K562 (cell line): Measurements from ENCODE around the gene ZNF490. TPM values are rescaled to one million over a fixed set of nuclear protein-coding genes. Genes with fewer than 3 reads are reported as not detected.

Experiments used
- CREM ChIP-seq: IDR thresholded peaks from 2 replicates; pipeline ENCODE4 v1.6.1; 2014; ENCODE audit warnings: antibody characterized with exemption, low read depth
- LEF1 ChIP-seq: fragments of 450-650 bp; IDR thresholded peaks from 2 replicates; pipeline ENCODE4 v1.6.1; 2016; ENCODE audit warnings: mild to moderate bottlenecking
- OTX1 ChIP-seq: fragments of 450-650 bp; formaldehyde crosslinking; IDR thresholded peaks from 2 replicates; pipeline ENCODE4 v1.4.0; 2022; ENCODE audit warnings: mild to moderate bottlenecking
- YY1 ChIP-seq, 3 experiments: IDR thresholded peaks; 2 replicates each; pipeline ENCODE4 v1.6.1; 2011; ENCODE audit warnings: low read length in 2 of 3, mild to moderate bottlenecking in 2 of 3, moderate library complexity in 2 of 3, borderline replicate concordance in 1 of 3, control low read depth in 1 of 3, low read depth in 1 of 3; ENCODE audit not compliant: insufficient read depth in 3 of 3, insufficient replicate concordance in 2 of 3, control insufficient read depth in 1 of 3, insufficient read length in 1 of 3; ENCODE audit errors: extremely low read depth in 1 of 3
- ZBTB40 ChIP-seq, 2 experiments: fragments of 450-650 bp in 1 of 2; sonication (generic) in 1 of 2; formaldehyde crosslinking in 1 of 2; IDR thresholded peaks; 2 replicates each; pipeline versions ENCODE4 v1.7.1 to v1.9.0; 2016 to 2022; ENCODE audit warnings: inconsistent platforms in 1 of 2, mild to moderate bottlenecking in 1 of 2, missing genetic modification reagents in 1 of 2
- ZNF449 ChIP-seq: fragments of 250-450 bp; sonication (Bioruptor Pico); IDR thresholded peaks from 2 replicates; pipeline ENCODE4 v1.8.0; 2022; ENCODE audit warnings: moderate library complexity, mild to moderate bottlenecking, inconsistent platforms
- polyA plus RNA-seq, 8 experiments: library from polyadenylated mRNA; depleted of rRNA in 4 of 8; stranded (reverse) in 5 of 8; unstranded in 3 of 8; fragments of >200 nt; fragmentation: Nextera tagmentation in 2 of 8; fragmentation: Illumina TruSeq in 1 of 8; extraction: Ambion mirVana in 2 of 8; extraction: Trizol in 1 of 8; gene quantifications; 2 replicates each; pipeline versions ENCODE4 v1.2.1 to v1.2.3, GENCODE V29; 2011 to 2014; ENCODE audit warnings: inconsistent platforms in 1 of 8, missing spikeins in 1 of 8
- total RNA-seq, 7 experiments: library from RNA; depleted of rRNA in 6 of 7; stranded (reverse); fragments of >200 nt in 6 of 7; fragmentation: Illumina TruSeq in 2 of 7; extraction: Trizol in 2 of 7; gene quantifications; 2 replicates each; pipeline versions ENCODE4 v1.2.1 to v1.2.3, GENCODE V29; 2011 to 2021; ENCODE audit warnings: low replicate concordance in 1 of 7
- TF ChIP-seq, protein P1 (sequence below): sonication (generic); formaldehyde crosslinking; IDR thresholded peaks from 2 replicates; pipeline ENCODE4 v1.8.0; 2023; ENCODE audit warnings: mild to moderate bottlenecking, missing genetic modification reagents
- TF ChIP-seq, protein P2 (sequence below): sonication (generic); formaldehyde crosslinking; IDR thresholded peaks from 2 replicates; pipeline ENCODE4 v1.8.0; 2022; ENCODE audit warnings: missing genetic modification reagents, mild to moderate bottlenecking, borderline replicate concordance

Gene ZNF490
- total and polyA plus RNA-seq, 9 of the 15 experiments (the other 6 are each of a cell fraction or from before 2014, with no cell fraction given) = 0.90 to 8.3 (median 4.4) TPM

DNA sequence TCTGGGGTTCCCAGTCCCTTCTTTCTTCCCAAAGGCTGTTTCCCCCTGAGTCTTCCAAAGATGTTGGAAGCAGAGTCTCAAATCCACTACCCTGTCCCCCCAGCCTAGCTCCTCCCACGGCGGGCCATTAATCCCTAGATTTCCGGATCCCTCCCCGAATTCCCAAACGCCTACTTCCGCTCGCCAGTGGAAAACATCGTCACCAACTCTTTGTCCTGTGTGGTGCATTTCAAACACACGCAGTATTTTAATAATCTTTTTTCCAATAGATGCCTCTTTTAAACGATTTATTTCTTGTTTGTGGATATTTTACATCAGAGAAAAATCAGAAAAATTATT is 717 bp upstream of the ZNF490 start (continued):
- TF ChIP-seq CREM = peak; percentile 7; the same call in 1 of the 2 replicates
- TF ChIP-seq, protein P1, sequence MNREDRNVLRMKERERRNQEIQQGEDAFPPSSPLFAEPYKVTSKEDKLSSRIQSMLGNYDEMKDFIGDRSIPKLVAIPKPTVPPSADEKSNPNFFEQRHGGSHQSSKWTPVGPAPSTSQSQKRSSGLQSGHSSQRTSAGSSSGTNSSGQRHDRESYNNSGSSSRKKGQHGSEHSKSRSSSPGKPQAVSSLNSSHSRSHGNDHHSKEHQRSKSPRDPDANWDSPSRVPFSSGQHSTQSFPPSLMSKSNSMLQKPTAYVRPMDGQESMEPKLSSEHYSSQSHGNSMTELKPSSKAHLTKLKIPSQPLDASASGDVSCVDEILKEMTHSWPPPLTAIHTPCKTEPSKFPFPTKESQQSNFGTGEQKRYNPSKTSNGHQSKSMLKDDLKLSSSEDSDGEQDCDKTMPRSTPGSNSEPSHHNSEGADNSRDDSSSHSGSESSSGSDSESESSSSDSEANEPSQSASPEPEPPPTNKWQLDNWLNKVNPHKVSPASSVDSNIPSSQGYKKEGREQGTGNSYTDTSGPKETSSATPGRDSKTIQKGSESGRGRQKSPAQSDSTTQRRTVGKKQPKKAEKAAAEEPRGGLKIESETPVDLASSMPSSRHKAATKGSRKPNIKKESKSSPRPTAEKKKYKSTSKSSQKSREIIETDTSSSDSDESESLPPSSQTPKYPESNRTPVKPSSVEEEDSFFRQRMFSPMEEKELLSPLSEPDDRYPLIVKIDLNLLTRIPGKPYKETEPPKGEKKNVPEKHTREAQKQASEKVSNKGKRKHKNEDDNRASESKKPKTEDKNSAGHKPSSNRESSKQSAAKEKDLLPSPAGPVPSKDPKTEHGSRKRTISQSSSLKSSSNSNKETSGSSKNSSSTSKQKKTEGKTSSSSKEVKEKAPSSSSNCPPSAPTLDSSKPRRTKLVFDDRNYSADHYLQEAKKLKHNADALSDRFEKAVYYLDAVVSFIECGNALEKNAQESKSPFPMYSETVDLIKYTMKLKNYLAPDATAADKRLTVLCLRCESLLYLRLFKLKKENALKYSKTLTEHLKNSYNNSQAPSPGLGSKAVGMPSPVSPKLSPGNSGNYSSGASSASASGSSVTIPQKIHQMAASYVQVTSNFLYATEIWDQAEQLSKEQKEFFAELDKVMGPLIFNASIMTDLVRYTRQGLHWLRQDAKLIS (CRISPR knock-in tag) = 0 out of 2 replicates have a peak, but pooled peaks have one; percentile 26
- no peak for TF ChIP-seq ZNF449 (CRISPR knock-in tag)
- peak in 1 of 3 experiments; percentile 34 for TF ChIP-seq YY1 (IDR thresholded peaks at IDR 0.05; ENCODE audit: borderline replicate concordance in 1 of 3, control insufficient read depth in 1 of 3, extremely low read depth in 1 of 3, insufficient read depth in 3 of 3, insufficient read length in 1 of 3, insufficient replicate concordance in 2 of 3, low read depth in 1 of 3, low read length in 2 of 3)
- peak; percentile 74 for TF ChIP-seq ZBTB40 (IDR thresholded peaks at IDR 0.05)
- no peak for TF ChIP-seq ZBTB40 (CRISPR knock-in tag; IDR thresholded peaks at IDR 0.05)
- TF ChIP-seq, protein P2, sequence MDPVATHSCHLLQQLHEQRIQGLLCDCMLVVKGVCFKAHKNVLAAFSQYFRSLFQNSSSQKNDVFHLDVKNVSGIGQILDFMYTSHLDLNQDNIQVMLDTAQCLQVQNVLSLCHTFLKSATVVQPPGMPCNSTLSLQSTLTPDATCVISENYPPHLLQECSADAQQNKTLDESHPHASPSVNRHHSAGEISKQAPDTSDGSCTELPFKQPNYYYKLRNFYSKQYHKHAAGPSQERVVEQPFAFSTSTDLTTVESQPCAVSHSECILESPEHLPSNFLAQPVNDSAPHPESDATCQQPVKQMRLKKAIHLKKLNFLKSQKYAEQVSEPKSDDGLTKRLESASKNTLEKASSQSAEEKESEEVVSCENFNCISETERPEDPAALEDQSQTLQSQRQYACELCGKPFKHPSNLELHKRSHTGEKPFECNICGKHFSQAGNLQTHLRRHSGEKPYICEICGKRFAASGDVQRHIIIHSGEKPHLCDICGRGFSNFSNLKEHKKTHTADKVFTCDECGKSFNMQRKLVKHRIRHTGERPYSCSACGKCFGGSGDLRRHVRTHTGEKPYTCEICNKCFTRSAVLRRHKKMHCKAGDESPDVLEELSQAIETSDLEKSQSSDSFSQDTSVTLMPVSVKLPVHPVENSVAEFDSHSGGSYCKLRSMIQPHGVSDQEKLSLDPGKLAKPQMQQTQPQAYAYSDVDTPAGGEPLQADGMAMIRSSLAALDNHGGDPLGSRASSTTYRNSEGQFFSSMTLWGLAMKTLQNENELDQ (CRISPR knock-in tag) = no peak
- no peak for TF ChIP-seq LEF1
- TF ChIP-seq OTX1 = no peak
